HG02885 (cell line): ENCODE measurements around the gene CDK1.

ENCODE experiments used
- ATAC-seq: cut with Tn5 transposase; IDR thresholded peaks from one replicate; pipeline ENCODE4 v1.9.1; 2021; ENCODE audit warnings: mild to moderate bottlenecking; ENCODE audit not compliant: unreplicated experiment, poor library complexity

Gene CDK1

GRCh38 chr10:60778214-60778970, at the start of gene CDK1:
TSS of gene CDK1 (plus strand) at chr10:60778478. CDS start at chr10:60780166, 1,688 bp downstream.
- peak; percentile 96 for ATAC-seq

DNA sequence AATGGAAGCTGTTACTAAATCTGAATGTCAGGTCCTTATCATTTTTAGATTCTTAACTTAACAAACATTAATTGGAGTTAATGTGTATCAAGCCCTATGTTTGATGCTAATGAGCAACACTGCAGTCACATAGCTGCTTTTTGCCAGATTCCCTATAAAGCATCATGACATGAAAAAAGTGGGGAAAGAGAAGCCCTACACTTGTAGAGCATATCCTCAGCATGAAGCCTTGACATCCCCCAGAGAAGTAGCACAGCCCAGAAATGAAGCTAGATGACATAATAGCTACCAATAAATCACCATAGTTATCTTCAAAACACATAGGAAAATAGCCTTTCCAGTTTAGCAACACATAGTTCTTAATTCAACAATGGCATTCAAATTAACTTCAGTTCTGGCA, 49.2 kb upstream of the CDK1 start:
- ATAC-seq = no peak

GRCh38 chr10:60731134-60731885, 47.0 kb upstream of the CDK1 start:
- peak; percentile 81 for ATAC-seq

GRCh38 chr10:60732198-60732806, 46.0 kb upstream of the CDK1 start:
- peak; percentile 27 for ATAC-seq

- peak; percentile 73 for ATAC-seq
Measured at GRCh38 chr10:60732807-60733516, 45.3 kb upstream of the CDK1 start.

- ATAC-seq = no peak
Measured at GRCh38 chr10:60733517-60733822, 44.8 kb upstream of the CDK1 start.

DNA sequence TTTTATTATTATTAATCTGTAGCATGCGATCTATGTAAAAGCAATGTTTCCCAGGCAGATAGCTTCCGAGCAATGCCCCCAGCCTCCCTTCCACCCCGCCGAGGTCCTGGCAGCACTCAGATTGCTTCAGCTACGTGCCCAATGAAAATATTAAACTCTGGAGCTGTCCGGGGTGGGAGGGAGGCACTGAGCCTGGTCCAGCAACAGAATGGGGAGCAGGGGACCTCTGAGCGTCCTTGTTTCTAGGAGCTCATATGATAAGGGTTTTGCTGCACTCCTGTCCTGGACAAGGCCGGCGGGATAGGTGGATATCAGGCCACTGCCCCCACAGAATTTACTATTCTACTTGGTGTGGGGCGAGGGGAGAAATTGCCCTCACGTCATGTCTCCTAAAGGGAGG, 44.5 kb upstream of the CDK1 start:
- ATAC-seq = no peak

DNA sequence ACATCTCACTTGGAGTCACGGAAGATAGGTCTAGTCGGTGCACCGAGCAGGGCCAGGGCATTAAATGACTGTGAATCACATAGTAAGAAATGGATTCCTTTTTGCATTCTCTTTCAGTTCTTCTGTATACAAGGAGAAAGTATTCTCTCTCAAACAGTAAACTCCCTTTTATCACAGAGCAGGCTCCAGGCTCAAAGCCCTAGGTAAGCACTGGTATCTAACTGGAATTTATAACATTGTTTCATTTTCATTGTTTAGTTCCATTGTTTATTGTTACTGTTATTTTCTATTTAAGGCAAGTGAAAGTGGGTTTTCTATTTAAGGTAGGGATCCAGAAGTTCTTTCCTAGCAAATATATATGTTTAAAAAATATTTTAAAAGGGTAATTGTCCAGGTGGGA, 44.1 kb upstream of the CDK1 start:
- no peak for ATAC-seq

DNA sequence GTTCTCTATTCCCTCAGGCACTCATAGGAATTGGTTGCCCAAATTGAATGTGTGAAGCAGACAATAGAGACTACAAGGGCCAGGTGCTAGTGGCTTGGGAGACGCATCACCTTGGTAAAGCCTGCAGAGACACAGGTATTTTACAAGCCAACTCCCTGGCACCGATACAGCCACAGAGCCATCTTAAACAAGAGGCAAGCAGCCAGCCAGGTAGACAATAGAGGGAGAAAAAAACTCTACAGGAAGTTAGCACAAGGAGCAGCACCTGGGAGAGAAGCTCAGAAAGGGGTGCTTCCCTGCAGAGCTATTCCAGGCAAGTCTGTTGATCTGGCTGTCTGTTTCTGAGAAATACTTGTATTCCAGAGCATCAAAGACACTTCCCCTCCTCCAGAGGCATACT, 43.0 kb upstream of the CDK1 start:
- no peak for ATAC-seq

DNA sequence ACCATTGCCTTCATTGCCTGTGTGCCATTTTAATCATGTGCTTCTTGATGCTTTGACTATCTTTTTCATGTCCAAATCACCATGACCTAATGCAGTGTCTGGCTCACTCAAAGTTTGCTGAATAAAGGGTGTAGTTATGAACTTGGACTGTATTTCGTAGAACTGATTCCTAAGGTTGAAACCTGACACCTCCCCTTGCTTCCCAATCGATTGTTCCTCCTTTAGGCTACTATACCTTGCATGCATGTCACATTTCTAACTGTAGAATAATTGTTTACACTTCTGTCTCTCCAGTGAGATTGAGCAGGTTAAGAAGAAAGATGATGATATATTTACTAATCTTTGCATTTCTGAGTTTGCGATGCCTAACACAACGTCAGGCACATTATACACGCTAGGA, 41.0 kb upstream of the CDK1 start:
- no peak for ATAC-seq

DNA sequence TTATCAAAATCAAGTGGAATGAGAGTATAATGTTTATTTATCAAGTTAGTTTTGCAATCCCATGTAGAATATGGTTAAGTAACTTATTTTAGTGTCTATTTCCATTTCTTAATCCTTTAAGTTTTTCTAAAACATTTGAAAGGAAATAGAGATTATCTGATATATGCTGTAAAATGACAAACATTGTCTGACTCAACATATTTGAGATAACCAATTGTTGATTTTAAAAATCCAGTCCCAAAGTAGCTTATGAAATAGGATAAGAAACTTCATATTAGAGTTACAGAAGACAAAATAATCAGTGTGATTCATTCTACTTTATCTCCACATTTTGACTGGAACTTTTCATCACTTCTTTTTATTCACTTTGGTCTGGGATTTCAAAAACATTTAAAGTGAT, 38.7 kb upstream of the CDK1 start:
- ATAC-seq = no peak

DNA sequence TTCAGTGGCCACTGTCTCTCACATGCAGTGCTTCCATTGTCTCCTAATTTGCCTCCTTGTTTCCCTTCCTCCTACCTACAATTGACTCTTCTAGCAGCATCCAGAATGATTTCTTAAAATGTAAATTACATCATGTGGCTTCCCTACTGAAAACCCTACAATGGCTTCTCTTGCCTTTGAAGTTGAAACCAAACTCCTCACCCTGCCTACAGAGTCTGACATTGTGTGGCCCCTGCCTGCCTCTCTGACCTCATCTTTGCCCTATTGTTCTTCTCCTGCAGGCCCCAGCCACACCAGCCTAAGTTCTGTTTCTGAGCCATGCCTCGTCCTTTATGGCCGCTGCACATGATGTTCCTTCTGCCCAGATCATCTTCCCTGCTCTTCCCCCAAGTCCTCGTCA, 35.8 kb upstream of the CDK1 start:
- ATAC-seq = no peak

- ATAC-seq = no peak
Measured at GRCh38 chr10:60747817-60748469, 30.3 kb upstream of the CDK1 start.

DNA sequence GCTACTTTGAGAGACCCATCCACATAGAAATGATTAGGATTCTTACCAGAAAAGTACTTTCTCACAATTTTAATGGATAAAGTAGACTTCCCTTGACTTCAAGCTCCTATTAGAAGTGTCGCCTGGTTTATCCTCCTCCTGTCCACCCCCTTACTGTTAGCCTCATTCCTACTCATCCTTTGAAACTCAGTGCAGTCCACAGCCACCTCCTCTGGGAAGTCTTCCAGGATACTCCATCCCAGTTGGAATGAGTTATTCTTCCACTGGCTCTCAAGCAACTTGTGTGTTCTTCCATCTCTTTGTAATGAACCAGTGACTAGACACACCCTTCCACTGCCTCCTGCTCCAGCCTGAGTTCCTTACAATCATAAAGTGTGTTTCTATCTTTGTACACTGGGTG, 25.1 kb upstream of the CDK1 start:
- ATAC-seq = no peak

DNA sequence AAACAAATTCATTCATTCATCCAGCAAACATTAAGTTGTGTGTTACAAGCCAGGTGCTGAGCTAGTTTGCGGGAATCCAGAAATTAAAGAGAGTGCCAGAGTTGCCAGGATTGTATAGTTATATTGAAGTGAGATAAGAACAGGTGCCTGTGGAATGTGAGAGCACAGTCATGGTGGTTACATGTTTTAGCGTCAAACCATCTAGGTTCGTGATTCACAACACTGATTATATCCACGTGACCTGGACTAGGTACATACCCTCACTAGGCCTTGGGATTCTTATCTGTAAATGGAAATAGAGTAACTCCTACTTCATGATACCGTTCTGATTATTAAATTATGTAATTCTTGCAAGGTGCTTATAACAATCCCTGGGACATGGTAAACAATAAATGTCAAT, 24.5 kb upstream of the CDK1 start:
- no peak for ATAC-seq

DNA sequence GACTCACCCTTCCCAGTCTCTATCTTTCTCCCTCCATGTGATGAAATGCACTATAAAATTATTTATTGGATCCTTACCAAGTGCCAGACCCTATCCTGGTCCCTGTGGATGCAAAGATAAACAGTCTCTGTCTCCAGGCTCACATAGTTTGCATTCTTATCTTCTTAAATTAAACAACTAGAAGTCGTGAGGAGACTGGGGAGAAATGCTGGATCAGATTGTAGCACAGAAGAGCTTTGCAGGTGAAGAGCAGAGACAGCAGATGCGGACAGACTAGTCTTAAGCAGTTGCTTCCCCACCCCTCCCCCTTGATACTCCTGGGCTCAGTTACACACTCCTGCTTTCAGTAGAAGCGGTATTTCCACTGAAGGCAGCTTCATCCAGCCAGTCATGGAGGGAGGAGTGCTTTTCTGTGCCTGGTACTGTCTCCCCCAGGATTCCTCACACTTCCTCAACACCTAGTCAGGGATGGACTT, 20.8 kb upstream of the CDK1 start:
- no peak for ATAC-seq

DNA sequence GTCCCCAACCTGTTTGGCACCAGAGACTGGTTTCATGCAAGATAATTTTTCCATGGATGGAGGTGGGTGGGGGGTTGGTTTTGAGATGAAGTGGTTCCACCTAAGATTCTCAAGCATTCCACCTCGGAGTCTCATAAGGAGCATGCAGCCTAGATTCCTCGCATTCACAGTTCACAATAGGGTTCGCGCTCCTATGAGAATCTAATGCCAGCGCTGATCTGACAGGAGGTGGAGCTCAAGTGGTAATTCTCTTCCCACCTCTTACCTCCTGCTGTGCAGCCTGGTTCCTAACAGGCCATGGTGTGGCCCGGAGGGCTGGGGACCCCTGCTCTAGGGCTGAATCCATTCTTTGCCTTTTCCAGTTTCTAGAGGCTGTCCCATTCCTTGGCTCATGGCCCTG, 19.1 kb upstream of the CDK1 start:
- ATAC-seq = no peak

GRCh38 chr10:60760711-60761210, 17.5 kb upstream of the CDK1 start:
- no peak for ATAC-seq

DNA sequence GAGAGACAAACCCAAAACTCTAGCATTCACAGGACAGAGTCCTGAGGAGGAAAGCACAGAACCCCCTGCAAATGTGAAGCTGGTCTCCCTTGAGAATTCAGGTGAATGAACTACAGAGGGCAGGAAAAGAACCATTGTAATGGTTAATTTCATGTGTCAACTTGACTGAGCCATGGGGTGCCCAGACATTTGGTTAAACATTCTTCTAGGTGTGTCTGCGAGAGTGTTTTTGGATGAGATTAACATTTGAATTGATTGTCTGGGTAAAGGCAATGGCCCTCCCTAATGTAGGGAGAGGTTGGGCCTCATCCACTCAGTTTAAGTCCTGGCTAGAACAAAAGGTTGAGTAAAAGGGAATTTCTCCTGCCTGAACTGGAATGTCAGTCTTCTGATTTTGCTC, 15.7 kb upstream of the CDK1 start:
- ATAC-seq = no peak

- ATAC-seq = no peak
Measured at GRCh38 chr10:60767424-60767823, 10.9 kb upstream of the CDK1 start.
